CD4-positive, alpha-beta T cell treated with Interferon gamma for 1 hour (primary cell): ENCODE results near the gene TAS2R43.
"Not testable (repeated sequence)": the region's sequence is repeated elsewhere in the genome, so short reads cannot be mapped to it uniquely, and the experiment has no call there.

Source experiments
- DNase-seq: peaks from one replicate; pipeline ENCODE4 v3.0.0-alpha.2; 2020

TAS2R43 gene

GRCh38 chr12:11059041-11059440 is 33.1 kb downstream of the TAS2R43 start:
- DNase-seq, result no peak

GRCh38 chr12:11055306-11055705 is 36.8 kb downstream of the TAS2R43 start:
- DNase-seq, result no peak

- DNase-seq, result not testable (repeated sequence)
These were observed 42.1 kb downstream of the TAS2R43 start for GRCh38 chr12:11049806-11050531.

GRCh38 chr12:11041366-11041765 is 50.7 kb downstream of the TAS2R43 start:
- not testable (repeated sequence) for DNase-seq
